GM21526 (cell line): ENCODE data around the gene MYEF2.

ENCODE experiments used
- ATAC-seq: cut with Tn5 transposase; IDR thresholded peaks from one replicate; pipeline ENCODE4 v1.9.1; 2021; ENCODE audit warnings: moderate library complexity; ENCODE audit not compliant: unreplicated experiment, low FRiP score

The MYEF2 gene

GRCh38 chr15:48090115-48090514 lies 88.0 kb downstream of the MYEF2 start:
- ATAC-seq, result no peak

DNA sequence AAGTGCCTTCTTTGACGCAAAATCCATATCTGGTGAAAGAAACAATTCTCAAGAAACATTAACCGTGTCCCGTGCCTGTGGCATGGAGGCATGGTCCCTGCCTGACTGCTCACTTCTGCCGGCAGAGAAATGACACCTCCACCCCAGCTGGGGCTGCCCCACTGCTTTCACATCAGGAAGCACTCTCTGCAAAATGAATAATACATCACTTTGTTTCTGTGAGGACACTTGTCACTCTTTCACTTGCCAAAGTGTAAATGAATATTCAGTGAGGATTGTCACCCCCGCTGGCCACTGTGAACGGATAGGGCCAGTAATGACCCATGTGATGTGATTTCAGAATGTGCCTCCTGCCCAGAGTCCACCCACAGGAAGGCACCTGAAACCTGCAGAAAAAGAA lies 88.4 kb downstream of the MYEF2 start:
- no peak for ATAC-seq

DNA sequence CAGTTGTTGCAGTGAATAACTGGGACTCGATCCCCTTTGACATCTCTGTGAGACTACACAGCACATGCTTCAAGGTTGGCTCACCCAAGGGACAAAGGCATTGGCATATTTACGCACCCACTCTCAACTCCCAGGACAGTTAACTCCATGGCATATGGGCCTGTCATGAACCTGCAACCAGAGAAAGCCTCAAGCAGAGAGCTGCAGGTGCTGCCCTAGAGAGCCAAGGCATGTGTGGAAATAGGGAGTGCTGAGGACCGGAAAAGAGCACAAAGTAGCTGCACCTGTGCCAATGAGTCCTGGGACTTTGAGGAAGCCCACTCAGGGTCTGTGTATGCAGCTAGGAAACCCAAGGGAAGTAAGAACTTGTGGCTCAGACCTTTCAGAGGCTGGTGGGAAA lies 90.3 kb downstream of the MYEF2 start:
- no peak for ATAC-seq

- no peak for ATAC-seq
Measured at GRCh38 chr15:48086576-48086975, 91.5 kb downstream of the MYEF2 start.

- no peak for ATAC-seq
Measured at GRCh38 chr15:48086133-48086532, 92.0 kb downstream of the MYEF2 start.

GRCh38 chr15:48085591-48085930 lies 92.5 kb downstream of the MYEF2 start:
- ATAC-seq, result no peak

GRCh38 chr15:48084759-48085590 lies 93.1 kb downstream of the MYEF2 start:
- ATAC-seq, result no peak
